HG02840 (cell line): ENCODE results near the gene PALB2.
A peak's percentile ranks its signal among the peaks of the same experiment; 100 is the strongest.

ENCODE experiments used
- ATAC-seq: cut with Tn5 transposase; IDR thresholded peaks from one replicate; pipeline ENCODE4 v1.9.1; 2021; ENCODE audit warnings: mild to moderate bottlenecking, moderate library complexity, moderate number of reproducible peaks; ENCODE audit not compliant: unreplicated experiment, low FRiP score

Gene PALB2

GRCh38 chr16:23556881-23557778 lies 84.0 kb downstream of the PALB2 start, which contains the start of the genes EARS2 and UBFD1:
EARS2 (minus strand) TSS chr16:23557350; CDS start chr16:23557343, 7 bp downstream.
UBFD1 (plus strand) TSS chr16:23557727; CDS start chr16:23557743, 16 bp downstream.
- peak; percentile 94 for ATAC-seq

GRCh38 chr16:23554536-23554935 lies 86.6 kb downstream of the PALB2 start:
- no peak for ATAC-seq
